Measurements from ENCODE around the gene TMEM178B. TPM values are rescaled to one million over a fixed set of nuclear protein-coding genes. Genes with fewer than 3 reads are reported as not detected.

The TMEM178B gene
- total RNA-seq, 1 experiment from 2014 or later, result 0.39 TPM

DNA sequence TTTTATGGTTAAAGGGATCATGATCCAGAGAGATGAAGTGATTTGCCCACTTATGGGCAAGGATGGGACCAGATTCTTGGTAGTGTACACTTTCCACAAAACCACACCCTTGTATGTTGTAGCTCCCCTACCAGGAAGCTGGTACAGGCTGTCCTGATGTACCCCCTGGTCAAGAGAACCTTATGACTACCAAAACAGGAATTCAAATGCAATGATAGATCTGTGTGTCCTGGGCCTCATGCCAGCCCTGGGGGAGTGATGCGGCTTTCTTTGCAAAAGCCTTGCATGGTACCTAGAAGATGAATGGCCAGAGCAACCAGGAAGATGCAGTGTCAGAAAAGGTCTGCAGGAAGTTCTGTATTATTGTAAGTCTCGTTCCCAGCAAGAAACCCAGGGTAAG, 382.4 kb downstream of the TMEM178B start:
- POLR2A ChIA-PET, result no interaction called here
- Histone ChIP-seq H3K36me3 (ENCODE audit: control insufficient read depth, insufficient read depth, low read length) (no peaks in the 10 kb centered on the region), H3K27ac (ENCODE audit: low read length) (no peak overlapping the region), H3K4me3 (ENCODE audit: low read depth in 2 of 2, low read length in 2 of 2) (no peak overlapping the region), H3K27me3 (ENCODE audit: control insufficient read depth, insufficient read depth, low read length) (no peaks in the 10 kb centered on the region; the same call in none of the 2 replicates), H3K4me1 (ENCODE audit: control insufficient read depth, insufficient read depth, low read length) (no peaks in the 10 kb centered on the region), H3K9me3 (ENCODE audit: control insufficient read depth, insufficient read depth, low read depth, low read length) (no peaks in the 10 kb centered on the region)
- BruUV-seq (replicated peaks), result no TSS peak
- DNase-seq (ENCODE audit: low read depth, low spot score), result no peak
- CTCF ChIA-PET, result no interaction called here
- in situ Hi-C loops (cut with HindIII; ENCODE audit: low pct_unique_long_range_greater_than_20kb, low sequenced_read_pairs) (no loop called here), intact Hi-C loops (cut with micrococcal nuclease; ENCODE audit: unreplicated experiment) (no loop called here)
- no peak for ATAC-seq
- TF ChIP-seq POLR2AphosphoS5 (IDR thresholded peaks at IDR 0.05; ENCODE audit: low read depth, low read length), result no peak
- no peak for TF ChIP-seq TCF7L2 (IDR thresholded peaks at IDR 0.05; ENCODE audit: low read depth, low read length)
- TF ChIP-seq, protein P1, sequence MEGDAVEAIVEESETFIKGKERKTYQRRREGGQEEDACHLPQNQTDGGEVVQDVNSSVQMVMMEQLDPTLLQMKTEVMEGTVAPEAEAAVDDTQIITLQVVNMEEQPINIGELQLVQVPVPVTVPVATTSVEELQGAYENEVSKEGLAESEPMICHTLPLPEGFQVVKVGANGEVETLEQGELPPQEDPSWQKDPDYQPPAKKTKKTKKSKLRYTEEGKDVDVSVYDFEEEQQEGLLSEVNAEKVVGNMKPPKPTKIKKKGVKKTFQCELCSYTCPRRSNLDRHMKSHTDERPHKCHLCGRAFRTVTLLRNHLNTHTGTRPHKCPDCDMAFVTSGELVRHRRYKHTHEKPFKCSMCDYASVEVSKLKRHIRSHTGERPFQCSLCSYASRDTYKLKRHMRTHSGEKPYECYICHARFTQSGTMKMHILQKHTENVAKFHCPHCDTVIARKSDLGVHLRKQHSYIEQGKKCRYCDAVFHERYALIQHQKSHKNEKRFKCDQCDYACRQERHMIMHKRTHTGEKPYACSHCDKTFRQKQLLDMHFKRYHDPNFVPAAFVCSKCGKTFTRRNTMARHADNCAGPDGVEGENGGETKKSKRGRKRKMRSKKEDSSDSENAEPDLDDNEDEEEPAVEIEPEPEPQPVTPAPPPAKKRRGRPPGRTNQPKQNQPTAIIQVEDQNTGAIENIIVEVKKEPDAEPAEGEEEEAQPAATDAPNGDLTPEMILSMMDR (IDR thresholded peaks at IDR 0.05), result no peak

DNA sequence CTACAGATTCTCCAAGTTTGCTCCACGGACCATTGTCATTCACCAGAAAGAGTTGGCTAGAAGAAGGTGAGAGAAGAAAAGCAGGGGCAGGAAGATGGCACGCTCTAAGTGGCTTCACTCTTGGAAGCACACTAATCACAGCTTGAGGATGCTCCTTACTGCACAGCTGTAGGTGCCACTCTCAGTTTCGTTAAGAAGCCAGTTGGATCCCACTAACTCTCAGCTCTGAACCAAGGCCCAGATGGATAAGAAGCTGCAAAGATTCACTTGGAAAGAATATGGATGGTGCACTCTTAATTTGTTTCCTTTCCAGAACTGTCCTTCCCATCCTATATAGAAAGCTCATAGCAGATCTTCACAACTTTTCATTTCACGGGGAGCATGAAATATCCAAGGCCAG, 382.8 kb downstream of the TMEM178B start:
- Histone ChIP-seq H3K4me1 (ENCODE audit: control insufficient read depth, insufficient read depth, low read length) (no peaks in the 10 kb centered on the region), H3K9me3 (ENCODE audit: control insufficient read depth, insufficient read depth, low read depth, low read length) (no peaks in the 10 kb centered on the region), H3K27ac (ENCODE audit: low read length) (no peak overlapping the region), H3K4me3 (ENCODE audit: low read depth in 2 of 2, low read length in 2 of 2) (no peak overlapping the region), H3K36me3 (ENCODE audit: control insufficient read depth, insufficient read depth, low read length) (no peaks in the 10 kb centered on the region), H3K27me3 (ENCODE audit: control insufficient read depth, insufficient read depth, low read length) (no peaks in the 10 kb centered on the region; the same call in none of the 2 replicates)
- TF ChIP-seq POLR2AphosphoS5 (IDR thresholded peaks at IDR 0.05; ENCODE audit: low read depth, low read length), result no peak
- TF ChIP-seq TCF7L2 (IDR thresholded peaks at IDR 0.05; ENCODE audit: low read depth, low read length), result no peak
- TF ChIP-seq SIN3A (IDR thresholded peaks at IDR 0.05; ENCODE audit: borderline replicate concordance, insufficient read depth, low read depth, low read length), result no peak
- TF ChIP-seq, protein P2, sequence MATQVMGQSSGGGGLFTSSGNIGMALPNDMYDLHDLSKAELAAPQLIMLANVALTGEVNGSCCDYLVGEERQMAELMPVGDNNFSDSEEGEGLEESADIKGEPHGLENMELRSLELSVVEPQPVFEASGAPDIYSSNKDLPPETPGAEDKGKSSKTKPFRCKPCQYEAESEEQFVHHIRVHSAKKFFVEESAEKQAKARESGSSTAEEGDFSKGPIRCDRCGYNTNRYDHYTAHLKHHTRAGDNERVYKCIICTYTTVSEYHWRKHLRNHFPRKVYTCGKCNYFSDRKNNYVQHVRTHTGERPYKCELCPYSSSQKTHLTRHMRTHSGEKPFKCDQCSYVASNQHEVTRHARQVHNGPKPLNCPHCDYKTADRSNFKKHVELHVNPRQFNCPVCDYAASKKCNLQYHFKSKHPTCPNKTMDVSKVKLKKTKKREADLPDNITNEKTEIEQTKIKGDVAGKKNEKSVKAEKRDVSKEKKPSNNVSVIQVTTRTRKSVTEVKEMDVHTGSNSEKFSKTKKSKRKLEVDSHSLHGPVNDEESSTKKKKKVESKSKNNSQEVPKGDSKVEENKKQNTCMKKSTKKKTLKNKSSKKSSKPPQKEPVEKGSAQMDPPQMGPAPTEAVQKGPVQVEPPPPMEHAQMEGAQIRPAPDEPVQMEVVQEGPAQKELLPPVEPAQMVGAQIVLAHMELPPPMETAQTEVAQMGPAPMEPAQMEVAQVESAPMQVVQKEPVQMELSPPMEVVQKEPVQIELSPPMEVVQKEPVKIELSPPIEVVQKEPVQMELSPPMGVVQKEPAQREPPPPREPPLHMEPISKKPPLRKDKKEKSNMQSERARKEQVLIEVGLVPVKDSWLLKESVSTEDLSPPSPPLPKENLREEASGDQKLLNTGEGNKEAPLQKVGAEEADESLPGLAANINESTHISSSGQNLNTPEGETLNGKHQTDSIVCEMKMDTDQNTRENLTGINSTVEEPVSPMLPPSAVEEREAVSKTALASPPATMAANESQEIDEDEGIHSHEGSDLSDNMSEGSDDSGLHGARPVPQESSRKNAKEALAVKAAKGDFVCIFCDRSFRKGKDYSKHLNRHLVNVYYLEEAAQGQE (IDR thresholded peaks at IDR 0.05; ENCODE audit: insufficient read depth in 1 of 2, low read depth in 2 of 2, low read length in 1 of 2), result no peak
- TF ChIP-seq, protein P1 (IDR thresholded peaks at IDR 0.05), result no peak
- in situ Hi-C loops (cut with HindIII; ENCODE audit: low pct_unique_long_range_greater_than_20kb, low sequenced_read_pairs), result no loop called here
- ATAC-seq, result no peak
- intact Hi-C loops (cut with micrococcal nuclease; ENCODE audit: unreplicated experiment), result no loop called here
- no TSS peak for BruUV-seq (replicated peaks)
- CTCF ChIA-PET, result no interaction called here
- no peak for DNase-seq (ENCODE audit: low read depth, low spot score)
- POLR2A ChIA-PET, result no interaction called here

All from Panc1 (cell line).